ENCODE measurements around the gene MRPL12. TPM values are rescaled to one million over a fixed set of nuclear protein-coding genes. Genes with fewer than 3 reads are reported as not detected.

The MRPL12 gene
- total RNA-seq = 100 to 1,000 TPM in 1 of 4 donors, 10 to 100 TPM in 3; 69.6 to 115 (median 79.9) TPM

DNA sequence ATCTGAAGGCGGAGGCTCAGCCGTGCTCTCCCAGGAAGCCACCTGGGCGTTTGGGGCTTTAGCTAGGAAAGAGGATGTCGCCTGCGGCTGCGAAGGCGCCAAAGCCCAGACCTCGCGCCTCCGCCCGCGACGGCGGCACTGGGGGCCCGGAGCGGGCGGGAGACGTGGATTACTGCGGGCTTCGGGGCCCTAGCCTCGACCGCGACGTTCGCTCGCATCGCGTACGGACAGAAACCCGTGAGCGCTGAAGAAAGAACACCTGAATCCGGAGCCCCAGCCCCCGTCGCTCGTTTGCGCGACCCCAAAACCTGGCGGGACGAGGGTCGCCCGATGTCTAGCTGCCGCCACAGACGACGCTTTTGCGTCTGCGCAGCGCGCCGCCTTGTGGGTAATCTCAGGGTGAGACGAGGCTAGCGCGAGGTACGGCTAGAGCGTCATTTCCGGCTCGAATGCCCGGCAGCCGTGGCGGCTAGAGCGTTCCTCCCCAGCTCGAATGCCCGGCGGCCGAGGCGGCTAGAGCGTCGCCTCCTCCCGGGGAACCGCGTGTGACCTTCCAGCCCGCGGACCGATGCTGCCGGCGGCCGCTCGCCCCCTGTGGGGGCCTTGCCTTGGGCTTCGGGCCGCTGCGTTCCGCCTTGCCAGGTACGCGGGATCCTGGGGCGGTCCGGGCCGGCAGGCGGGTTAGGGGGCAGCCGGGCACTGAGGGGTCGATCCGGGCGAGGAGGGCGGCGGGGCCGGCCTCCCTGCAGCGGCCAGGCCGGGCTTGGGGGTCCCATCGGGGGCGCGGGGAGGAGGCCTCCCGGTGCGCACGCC is at the start of gene MRPL12:
MRPL12 (plus strand) TSS at position 434 of the 813 bp plus-strand sequence; CDS start at position 569, 135 bp downstream.
- H3K27ac ChIP-seq = peak within 1 kb of the TSS; percentile 93 to 97 (median 96)
- H3K9me3 ChIP-seq = no peaks in the 10 kb centered on the region
- no CpG with 5 or more reads among the region's 102 CpGs for WGBS, 2 donors
- no peaks in the 10 kb centered on the region for H3K27me3 ChIP-seq
- peak; percentile 48 for DNase-seq
- H3K4me1 ChIP-seq = peaks cover 25 to 42% (median 30%) of the 10 kb centered on the region in 3 donors
- H3K36me3 ChIP-seq = peaks cover 31 to 75% (median 45%) of the 10 kb centered on the region in 3 donors
- TF ChIP-seq POLR2A (IDR thresholded peaks at IDR 0.05) = peak in 2 of 4 donors; percentile 74 to 90
- TF ChIP-seq, protein P1, sequence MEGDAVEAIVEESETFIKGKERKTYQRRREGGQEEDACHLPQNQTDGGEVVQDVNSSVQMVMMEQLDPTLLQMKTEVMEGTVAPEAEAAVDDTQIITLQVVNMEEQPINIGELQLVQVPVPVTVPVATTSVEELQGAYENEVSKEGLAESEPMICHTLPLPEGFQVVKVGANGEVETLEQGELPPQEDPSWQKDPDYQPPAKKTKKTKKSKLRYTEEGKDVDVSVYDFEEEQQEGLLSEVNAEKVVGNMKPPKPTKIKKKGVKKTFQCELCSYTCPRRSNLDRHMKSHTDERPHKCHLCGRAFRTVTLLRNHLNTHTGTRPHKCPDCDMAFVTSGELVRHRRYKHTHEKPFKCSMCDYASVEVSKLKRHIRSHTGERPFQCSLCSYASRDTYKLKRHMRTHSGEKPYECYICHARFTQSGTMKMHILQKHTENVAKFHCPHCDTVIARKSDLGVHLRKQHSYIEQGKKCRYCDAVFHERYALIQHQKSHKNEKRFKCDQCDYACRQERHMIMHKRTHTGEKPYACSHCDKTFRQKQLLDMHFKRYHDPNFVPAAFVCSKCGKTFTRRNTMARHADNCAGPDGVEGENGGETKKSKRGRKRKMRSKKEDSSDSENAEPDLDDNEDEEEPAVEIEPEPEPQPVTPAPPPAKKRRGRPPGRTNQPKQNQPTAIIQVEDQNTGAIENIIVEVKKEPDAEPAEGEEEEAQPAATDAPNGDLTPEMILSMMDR (IDR thresholded peaks at IDR 0.05) = peak in 4 of 6 experiments; percentile 25 to 58 (median 38)
- intact Hi-C loops (cut with DNase I) = no loop called here
- peak within 1 kb of the TSS; percentile 63 to 97 (median 95) for H3K4me3 ChIP-seq

DNA sequence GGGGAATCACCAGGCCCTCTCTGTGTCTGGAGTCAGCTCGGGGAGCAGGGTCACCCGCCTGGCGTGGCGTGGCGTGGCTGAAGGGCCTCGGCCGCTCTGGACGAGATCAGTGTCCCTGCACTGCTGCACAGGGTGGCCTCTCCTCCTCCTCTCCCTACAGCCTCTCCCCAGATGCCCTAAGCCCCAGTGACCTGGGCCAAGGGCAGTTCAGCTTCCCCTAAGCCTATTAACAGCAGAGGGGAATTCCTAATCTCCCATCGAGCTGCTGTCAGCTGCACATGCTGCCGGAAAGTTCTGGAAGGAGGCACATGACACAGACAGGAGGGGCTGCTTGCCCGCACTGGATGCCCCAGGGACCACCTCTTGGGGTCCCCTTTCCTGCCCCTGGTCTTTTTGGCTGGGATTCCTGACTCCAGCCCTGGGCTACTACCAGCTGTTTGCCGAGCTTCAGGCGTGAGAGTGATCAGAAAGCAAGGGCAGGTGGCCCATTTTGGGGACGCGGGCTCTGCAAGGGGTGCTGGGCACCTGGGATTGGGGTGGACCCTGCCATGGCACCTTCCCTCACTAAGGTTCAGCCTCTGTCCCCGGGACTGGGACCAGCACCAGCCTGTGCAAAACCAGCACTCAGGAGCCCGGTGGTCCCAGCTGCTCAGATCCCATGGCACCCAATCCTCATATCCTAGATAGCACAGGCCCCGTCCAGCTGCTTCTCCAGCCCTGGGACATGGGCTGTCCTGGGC is 47.6 kb upstream of the MRPL12 start:
- no peak for TF ChIP-seq POLR2A (IDR thresholded peaks at IDR 0.05)
- TF ChIP-seq, protein P1 (IDR thresholded peaks at IDR 0.05) = no peak
- DNase-seq = no peak
- Histone ChIP-seq H3K27me3 (peaks cover 0 to 49% (median 2%) of the 10 kb centered on the region in 4 donors), H3K4me3 (no peak overlapping the region), H3K4me1 (peaks cover 0 to 16% (median 5%) of the 10 kb centered on the region in 3 donors), H3K9me3 (no peaks in the 10 kb centered on the region), H3K27ac (no peak overlapping the region), H3K36me3 (no peaks in the 10 kb centered on the region)
- 71 to 73% methylated on average over 5 to 7 of the region's 18 CpGs for WGBS, 2 donors
- intact Hi-C loops (cut with DNase I) = no loop called here

DNA sequence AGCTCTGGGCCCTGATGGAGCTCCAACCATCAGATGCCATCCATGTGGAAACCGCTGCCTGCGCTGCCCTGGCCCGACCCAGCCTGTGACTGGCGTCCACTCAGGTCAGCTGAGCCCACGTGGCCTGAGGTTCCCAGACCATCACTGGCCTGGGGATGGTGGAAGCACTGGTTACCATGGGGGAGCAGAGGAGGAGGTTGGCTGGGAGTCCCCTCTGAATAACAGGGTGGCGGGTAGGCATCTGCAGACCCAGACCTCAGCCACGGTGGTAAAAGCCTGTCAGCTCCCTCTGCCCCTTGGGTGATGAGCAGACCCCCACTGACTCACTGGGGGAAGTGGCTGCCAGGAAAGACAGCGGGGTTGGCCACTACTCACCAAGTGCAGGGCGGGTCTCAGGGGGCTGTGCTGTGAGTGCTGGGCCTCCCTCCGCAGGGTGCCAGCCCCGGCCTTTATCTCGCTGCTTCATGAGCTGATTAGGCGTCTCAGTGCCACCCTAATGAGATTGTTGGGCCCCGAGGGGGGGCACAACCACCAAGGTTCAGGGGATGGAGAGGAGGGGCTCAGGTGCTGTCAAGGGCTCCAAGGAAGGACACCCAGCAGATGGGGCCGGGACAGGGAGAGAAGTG is 46.9 kb upstream of the MRPL12 start, which contains the start of gene PDE6G:
PDE6G (minus strand) TSS at position 425 of the 626 bp plus-strand sequence. CDS start 3,237 bp downstream, outside the sequence.
- Histone ChIP-seq H3K27ac (no peak within 1 kb of the TSS), H3K27me3 (peaks cover 0 to 42% (median 0%) of the 10 kb centered on the region in 4 donors), H3K4me1 (peaks cover 0 to 23% (median 5%) of the 10 kb centered on the region in 3 donors), H3K4me3 (no peak within 1 kb of the TSS), H3K36me3 (no peaks in the 10 kb centered on the region), H3K9me3 (no peaks in the 10 kb centered on the region)
- WGBS, 2 donors = no CpG with 5 or more reads among the region's 15 CpGs
- intact Hi-C loops (cut with DNase I) = no loop called here
- TF ChIP-seq, protein P1 (IDR thresholded peaks at IDR 0.05) = no peak
- TF ChIP-seq POLR2A (IDR thresholded peaks at IDR 0.05) = no peak
- no peak for DNase-seq

DNA sequence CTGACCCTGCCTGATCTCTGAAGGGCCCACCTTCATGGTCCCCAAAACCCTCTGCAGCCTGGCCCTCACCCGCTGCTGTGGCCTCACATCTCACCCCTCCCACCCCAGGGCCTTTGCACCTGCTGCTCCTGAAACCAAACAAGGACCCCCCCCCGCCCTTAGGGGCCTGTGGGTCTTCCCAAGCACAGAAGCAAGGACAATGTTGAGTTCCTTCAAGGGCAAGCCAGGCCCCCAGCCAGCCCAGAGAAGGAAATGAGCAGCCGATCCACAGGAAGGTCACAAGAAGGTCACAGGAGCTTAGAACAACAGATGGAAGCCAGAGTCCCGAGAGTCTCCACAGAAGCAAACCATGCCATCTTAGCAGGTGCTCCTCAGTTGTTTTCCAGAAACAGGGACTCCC is 46.3 kb upstream of the MRPL12 start:
- no peak for DNase-seq

More for the DNA sequence above, 46.3 kb upstream of the MRPL12 start:
- Histone ChIP-seq H3K4me3 (no peak overlapping the region), H3K36me3 (no peaks in the 10 kb centered on the region), H3K4me1 (peaks cover 0 to 28% (median 5%) of the 10 kb centered on the region in 3 donors), H3K27ac (no peak overlapping the region), H3K27me3 (peaks cover 0 to 36% (median 0%) of the 10 kb centered on the region in 4 donors), H3K9me3 (no peaks in the 10 kb centered on the region)
- WGBS, 2 donors = 51% methylated on average over 2 of the region's 4 CpGs; no CpG with 5 or more reads in 1 of the 2 donors
- intact Hi-C loops (cut with DNase I) = no loop called here
- TF ChIP-seq POLR2A (IDR thresholded peaks at IDR 0.05) = no peak
- TF ChIP-seq, protein P1 (IDR thresholded peaks at IDR 0.05) = no peak
